ENCODE results near the gene HSF2.
A peak's percentile ranks its signal among the peaks of the same experiment; 100 is the strongest.
"Not testable (repeated sequence)": the region's sequence is repeated elsewhere in the genome, so short reads cannot be mapped to it uniquely, and the experiment has no call there.

Gene HSF2

GRCh38 chr6:122454673-122455072 lies 55.2 kb downstream of the HSF2 start:
- DNase-seq (ENCODE audit: low read depth) = no peak

- not testable (repeated sequence) for DNase-seq (ENCODE audit: low read depth)
Measured at GRCh38 chr6:122455116-122455515, 55.7 kb downstream of the HSF2 start.

GRCh38 chr6:122458087-122458486 lies 58.6 kb downstream of the HSF2 start:
- DNase-seq (ENCODE audit: low read depth) = no peak

DNA sequence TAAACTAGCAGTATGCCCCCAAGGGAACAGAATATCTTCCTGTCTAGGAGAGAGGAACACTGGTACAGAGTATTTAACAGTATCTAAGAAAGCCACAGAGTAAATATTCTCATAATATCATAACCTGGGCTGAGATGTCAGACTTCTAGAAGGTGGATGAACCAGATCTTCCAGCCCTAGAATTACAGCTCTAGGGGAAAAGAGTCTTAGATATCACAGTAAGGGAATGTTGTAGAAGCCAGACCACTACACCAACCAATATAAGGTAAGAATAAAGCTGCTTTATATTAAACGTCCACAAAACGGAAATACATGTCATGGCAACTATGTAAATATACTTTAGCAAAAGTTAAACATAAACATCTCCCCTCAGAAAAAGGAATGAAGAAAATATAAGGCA lies 59.8 kb downstream of the HSF2 start:
- no peak for DNase-seq (ENCODE audit: low read depth)

DNA sequence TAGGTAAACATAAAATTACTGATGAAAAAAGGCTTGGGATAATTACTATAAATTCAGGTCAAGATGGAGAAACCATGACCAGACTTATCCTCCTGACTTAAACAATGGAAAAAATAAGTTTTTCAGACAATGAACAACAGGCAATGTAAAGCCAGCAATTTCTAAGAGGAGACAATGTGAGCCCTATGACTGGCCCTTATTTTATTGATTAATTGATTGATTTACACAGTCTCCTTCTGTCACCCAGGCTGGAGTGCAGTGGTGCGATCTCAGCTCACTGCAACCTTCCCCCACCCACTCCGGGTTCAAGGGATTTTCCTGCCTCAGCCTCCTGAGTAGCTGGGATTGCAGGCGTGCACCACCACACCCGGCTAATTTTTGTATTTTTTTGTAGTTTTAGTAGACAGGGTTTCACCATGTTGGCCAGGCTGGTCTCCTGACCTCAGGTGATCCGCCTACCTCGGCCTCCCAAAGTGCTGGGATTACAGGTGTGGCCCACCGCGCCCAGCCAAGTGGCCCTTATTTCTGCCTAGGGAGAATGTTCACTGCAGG lies 60.5 kb downstream of the HSF2 start:
- DNase-seq (ENCODE audit: low read depth) = not testable (repeated sequence)

GRCh38 chr6:122461885-122462284 lies 62.4 kb downstream of the HSF2 start:
- DNase-seq (ENCODE audit: low read depth) = no peak

- DNase-seq (ENCODE audit: low read depth) = peak; percentile 83
Measured at GRCh38 chr6:122471107-122472021, 71.9 kb downstream of the HSF2 start, which contains the start of gene SERINC1. Gene SERINC1, minus strand, starts transcription at chr6:122471807. Its CDS starts 70 bp downstream, at chr6:122471737.

- DNase-seq (ENCODE audit: low read depth) = no peak
Measured at GRCh38 chr6:122472022-122472340, 72.5 kb downstream of the HSF2 start.

DNA sequence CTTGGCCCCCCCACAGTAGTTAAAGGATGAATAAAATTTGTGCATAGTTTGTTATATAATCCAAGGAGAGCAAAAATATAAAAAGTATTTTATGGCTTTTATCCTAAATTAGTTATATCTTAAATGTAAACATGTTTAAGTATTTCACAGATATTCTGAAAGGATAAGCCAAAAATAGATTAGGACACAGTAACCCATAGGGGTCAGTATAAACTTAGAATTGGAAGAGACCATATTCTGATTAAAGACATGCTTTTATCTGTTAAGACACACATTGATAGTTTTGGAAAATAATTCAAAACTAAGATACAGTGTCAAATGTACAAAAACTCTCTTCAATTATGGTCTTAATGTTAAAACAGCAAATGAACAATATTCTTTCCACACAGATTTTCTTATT lies 76.7 kb downstream of the HSF2 start:
- no peak for DNase-seq (ENCODE audit: low read depth)

- no peak for DNase-seq (ENCODE audit: low read depth)
Measured at GRCh38 chr6:122482750-122483080, 83.3 kb downstream of the HSF2 start.
